Measurements from ENCODE around the gene PPP1R3D. TPM values are rescaled to one million over a fixed set of nuclear protein-coding genes. Genes with fewer than 3 reads are reported as not detected.

Gene PPP1R3D
- total and polyA plus RNA-seq, 2 of the 13 experiments (the other 11 are each of a cell fraction or from before 2014, with no cell fraction given) = 1.2 to 3.7 TPM

GRCh38 chr20:59936409-59936808, 3.7 kb downstream of the PPP1R3D start:
- Histone ChIP-seq H2AFZ (ENCODE audit: low read length) (no peak overlapping the region), H3K9ac (ENCODE audit: insufficient read depth, low read depth, low read length) (no peak overlapping the region), H3K27ac (ENCODE audit: extremely low read length, insufficient read depth, low read length) (no peak overlapping the region), H4K20me1 (ENCODE audit: insufficient read depth, low read length) (no peaks in the 10 kb centered on the region), H3K9me3 (ENCODE audit: low read length) (no peaks in the 10 kb centered on the region), H3K4me1 (ENCODE audit: insufficient read depth, low read length) (peaks cover 19% of the 10 kb centered on the region), H3K27me3 (ENCODE audit: control insufficient read depth in 1 of 2, insufficient read depth in 2 of 2, low read length in 2 of 2) (no peaks in the 10 kb centered on the region; a peak in 1 of 5 replicates), H3K4me2 (ENCODE audit: low read depth, low read length) (no peak overlapping the region), H3K79me2 (ENCODE audit: insufficient read depth, low read length) (peaks cover 5% of the 10 kb centered on the region), H3K36me3 (replicated peaks in 1 of 2; ENCODE audit: control insufficient read depth in 1 of 2, insufficient read depth in 2 of 2, low read length in 2 of 2) (no peaks in the 10 kb centered on the region), H3K4me3 (replicated peaks in 1 of 3; ENCODE audit: insufficient read depth in 1 of 3, low read depth in 2 of 3, low read length in 3 of 3) (no peak overlapping the region)
- WGBS (ENCODE audit: low lambda C conversion rate) = 86% methylated on average over 4 of the region's 4 CpGs
- in situ Hi-C loops (cut with HindIII; ENCODE audit: extremely low pct_ligation_motif_present, low pct_unique_long_range_greater_than_20kb) = no loop called here
- CTCF ChIA-PET (ENCODE audit: low intra/inter-chr PET ratio, low total read pairs) = no interaction called here
- ATAC-seq = no peak
- POLR2A ChIA-PET = no interaction called here
- intact Hi-C loops (cut with micrococcal nuclease; ENCODE audit: unreplicated experiment) = no loop called here
- no peak for FAIRE-seq
- TF ChIP-seq CHD2 (IDR thresholded peaks at IDR 0.05; ENCODE audit: low read depth, low read length) (no peak), MAFK (conservative IDR thresholded peaks at IDR 0.05 in 1 of 2, IDR thresholded peaks at IDR 0.05 in 1 of 2; ENCODE audit: low read length in 2 of 2) (peak; percentile 53 to 60; a peak in 3 of 4 replicates), TEF (CRISPR knock-in tag; IDR thresholded peaks at IDR 0.05) (no peak)
- no peak for DNase-seq (ENCODE audit: low spot score)
- BruUV-seq (replicated peaks) = no TSS peak

- FAIRE-seq (no peak), ATAC-seq (no peak), DNase-seq (ENCODE audit: low spot score) (no peak)
- no TSS peak for BruUV-seq (replicated peaks)
- in situ Hi-C loops (cut with HindIII; ENCODE audit: extremely low pct_ligation_motif_present, low pct_unique_long_range_greater_than_20kb) = no loop called here
- Histone ChIP-seq H3K4me2 (ENCODE audit: low read depth, low read length) (no peak overlapping the region), H3K9ac (ENCODE audit: insufficient read depth, low read depth, low read length) (no peak overlapping the region), H2AFZ (ENCODE audit: low read length) (no peak overlapping the region), H4K20me1 (ENCODE audit: insufficient read depth, low read length) (no peaks in the 10 kb centered on the region), H3K79me2 (ENCODE audit: insufficient read depth, low read length) (no peaks in the 10 kb centered on the region), H3K9me3 (ENCODE audit: low read length) (no peaks in the 10 kb centered on the region), H3K4me3 (replicated peaks in 1 of 3; ENCODE audit: insufficient read depth in 1 of 3, low read depth in 2 of 3, low read length in 3 of 3) (no peak overlapping the region), H3K27ac (ENCODE audit: extremely low read length, insufficient read depth, low read length) (no peak overlapping the region), H3K36me3 (replicated peaks in 1 of 2; ENCODE audit: control insufficient read depth in 1 of 2, insufficient read depth in 2 of 2, low read length in 2 of 2) (no peaks in the 10 kb centered on the region), H3K27me3 (ENCODE audit: control insufficient read depth in 1 of 2, insufficient read depth in 2 of 2, low read length in 2 of 2) (no peaks in the 10 kb centered on the region; a peak in 1 of 5 replicates), H3K4me1 (ENCODE audit: insufficient read depth, low read length) (peaks cover 15% of the 10 kb centered on the region)
- ChIA-PET POLR2A (no interaction called here), CTCF (ENCODE audit: low intra/inter-chr PET ratio, low total read pairs) (no interaction called here)
- WGBS (ENCODE audit: low lambda C conversion rate) = 86% methylated on average over 8 of the region's 8 CpGs
- intact Hi-C loops (cut with micrococcal nuclease; ENCODE audit: unreplicated experiment) = no loop called here
- TF ChIP-seq KIAA2018 (CRISPR knock-in tag; IDR thresholded peaks at IDR 0.05; ENCODE audit: borderline replicate concordance) = no peak
- TF ChIP-seq RARG (CRISPR knock-in tag; IDR thresholded peaks at IDR 0.05; ENCODE audit: low read depth) = no peak
- no peak for TF ChIP-seq ZBTB44 (CRISPR knock-in tag; IDR thresholded peaks at IDR 0.05)
- no peak for TF ChIP-seq TCF7 (IDR thresholded peaks at IDR 0.05; ENCODE audit: low read depth)
These were observed 4.5 kb downstream of the PPP1R3D start for GRCh38 chr20:59935457-59936185.

Measured in HepG2 (cell line).